KOPT-K1 (cell line): ENCODE results near the gene PTX4.
A peak's percentile ranks its signal among the peaks of the same experiment; 100 is the strongest.
"Not testable (repeated sequence)": the region's sequence is repeated elsewhere in the genome, so short reads cannot be mapped to it uniquely, and the experiment has no call there.

Source experiments
- H3K27ac ChIP-seq: fragments of 200-600 bp; sonication (generic); 2 replicates; pipeline ENCODE4 v1.5.1; 2016; ENCODE audit warnings: antibody characterized with exemption, mild to moderate bottlenecking, low read depth, low read length; ENCODE audit not compliant: poor library complexity, severe bottlenecking
- H3K36me3 ChIP-seq: fragments of 200-600 bp; sonication (generic); 2 replicates; pipeline ENCODE4 v1.5.1; 2017; ENCODE audit warnings: antibody characterized with exemption, mild to moderate bottlenecking, low read length, moderate library complexity; ENCODE audit not compliant: insufficient read depth
- H3K9me3 ChIP-seq: fragments of 200-600 bp; sonication (generic); 2 replicates; pipeline ENCODE4 v1.5.1; 2017; ENCODE audit warnings: antibody characterized with exemption, low read length, mild to moderate bottlenecking; ENCODE audit not compliant: insufficient read depth, poor library complexity, severe bottlenecking

The PTX4 gene

DNA sequence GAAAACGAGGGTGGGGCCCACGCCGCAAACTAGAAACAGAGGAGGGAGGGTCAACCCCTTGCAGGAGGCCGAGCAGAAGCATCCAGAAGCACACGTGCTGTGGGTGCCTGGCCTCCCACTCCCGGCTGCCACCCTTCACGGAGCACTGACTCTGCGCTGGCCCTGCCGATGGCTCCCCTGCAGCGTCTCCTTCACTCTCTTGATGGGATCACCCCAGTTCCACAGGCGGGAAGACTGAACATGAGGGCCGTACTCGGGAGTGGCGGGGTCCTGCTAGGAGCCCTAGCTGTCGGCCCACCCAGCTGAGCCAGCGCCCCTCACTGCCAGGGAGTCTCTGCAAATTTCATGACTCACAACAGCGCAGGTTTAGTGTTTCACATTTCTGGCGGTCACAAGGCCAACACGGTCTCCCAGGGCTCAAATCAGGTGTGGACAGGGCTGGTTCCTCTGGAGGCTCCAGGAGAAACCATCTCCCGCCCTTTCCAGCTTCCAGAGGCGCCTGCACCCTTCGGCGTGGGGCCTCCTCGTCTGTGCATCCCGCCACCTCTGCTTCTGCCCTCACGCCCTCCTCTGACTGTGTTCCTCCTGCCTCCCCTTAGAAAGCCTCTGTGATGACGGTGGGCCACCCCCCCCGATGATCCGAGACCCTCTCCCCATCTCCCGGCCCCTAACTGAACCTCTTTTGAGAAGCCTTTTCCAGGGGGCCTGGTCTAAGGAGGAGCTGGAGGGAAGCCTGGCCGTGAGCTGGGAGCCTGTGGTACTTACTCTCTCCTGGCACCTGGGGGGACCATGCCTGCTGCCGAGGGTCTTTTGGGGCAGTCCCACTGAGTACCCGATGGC, 2.0 kb downstream of the PTX4 start:
- Histone ChIP-seq H3K36me3 (no peaks in the 10 kb centered on the region), H3K9me3 (no peaks in the 10 kb centered on the region), H3K27ac (no peak overlapping the region)

DNA sequence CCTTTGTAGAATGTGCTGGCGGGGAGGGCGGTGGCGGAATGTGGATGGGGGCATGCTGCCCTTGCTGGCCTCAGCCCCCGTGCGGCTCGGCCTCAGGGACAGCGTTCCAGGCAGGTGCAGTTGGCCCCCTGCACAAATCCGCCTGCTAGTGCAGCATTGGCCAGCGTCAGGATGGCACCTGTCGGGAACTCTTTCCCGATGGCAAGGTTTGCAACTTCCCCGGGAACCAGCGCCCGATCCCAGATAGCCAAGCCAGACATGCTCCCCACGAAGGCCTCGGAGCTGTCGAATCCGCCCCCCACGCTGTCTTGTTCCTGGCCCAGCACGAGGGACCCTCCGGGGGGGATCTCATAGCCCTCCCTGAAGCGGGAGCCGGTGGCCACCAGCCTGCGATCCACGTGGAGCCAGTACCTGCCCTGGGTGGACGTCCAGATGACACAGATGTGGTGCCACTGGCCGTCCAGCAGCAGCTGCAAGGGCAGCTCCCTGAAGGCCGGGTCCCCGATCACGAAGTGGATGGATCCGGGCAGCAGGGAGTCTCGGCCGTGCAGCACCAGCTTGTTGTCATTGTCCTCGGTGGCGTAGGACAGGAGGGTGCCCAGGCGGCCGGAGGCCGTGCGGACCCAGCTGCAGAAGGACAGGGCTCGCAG, 2.8 kb downstream of the PTX4 start:
- Histone ChIP-seq H3K27ac (no peak overlapping the region), H3K36me3 (no peaks in the 10 kb centered on the region), H3K9me3 (no peaks in the 10 kb centered on the region)

DNA sequence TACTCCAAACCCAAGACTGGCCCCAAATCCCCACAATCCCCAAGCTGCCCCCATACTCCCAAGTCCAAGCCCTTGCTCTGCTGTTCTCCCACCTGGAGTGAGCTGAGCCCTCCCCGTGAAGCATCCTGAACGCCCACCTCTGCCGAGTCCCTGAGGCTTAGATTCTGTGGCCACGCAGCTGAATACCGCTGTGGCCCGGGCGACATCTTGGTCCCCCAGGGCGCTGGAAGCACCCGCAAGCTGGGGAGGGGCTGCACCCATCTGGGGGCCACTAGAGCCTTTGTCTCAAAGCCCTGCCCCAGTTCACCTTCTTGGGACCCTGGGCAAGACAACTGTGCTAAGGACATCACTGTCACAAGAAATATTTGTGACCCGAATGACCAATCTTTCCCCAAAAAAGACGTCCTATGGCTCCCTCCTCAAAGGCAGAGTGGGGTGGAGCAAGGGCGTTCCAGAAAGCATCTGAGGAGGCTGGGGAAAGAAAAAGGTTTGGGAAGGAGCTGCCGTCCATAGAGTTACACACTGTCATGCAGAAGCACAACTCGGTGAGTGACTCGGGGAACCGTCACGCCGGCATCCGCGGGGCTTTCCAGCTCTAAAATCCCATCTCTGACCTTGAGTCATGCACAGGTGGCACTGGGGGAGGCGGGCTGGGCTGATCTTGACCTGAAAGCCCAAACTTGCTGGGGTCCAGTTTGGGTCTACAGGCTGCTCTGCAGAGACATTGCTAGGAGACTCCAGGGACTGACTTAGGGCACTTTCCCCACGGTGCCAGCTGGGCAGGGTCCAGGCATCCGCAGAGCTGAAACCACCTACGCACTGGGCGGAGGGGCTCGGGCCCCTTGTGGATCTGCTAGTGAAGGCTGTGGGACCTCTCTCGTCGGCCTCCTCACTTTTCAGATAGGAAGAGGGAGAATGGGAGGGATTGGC, 6.6 kb downstream of the PTX4 start:
- no peaks in the 10 kb centered on the region for H3K36me3 ChIP-seq
- H3K9me3 ChIP-seq = no peaks in the 10 kb centered on the region
- H3K27ac ChIP-seq = no peak overlapping the region

DNA sequence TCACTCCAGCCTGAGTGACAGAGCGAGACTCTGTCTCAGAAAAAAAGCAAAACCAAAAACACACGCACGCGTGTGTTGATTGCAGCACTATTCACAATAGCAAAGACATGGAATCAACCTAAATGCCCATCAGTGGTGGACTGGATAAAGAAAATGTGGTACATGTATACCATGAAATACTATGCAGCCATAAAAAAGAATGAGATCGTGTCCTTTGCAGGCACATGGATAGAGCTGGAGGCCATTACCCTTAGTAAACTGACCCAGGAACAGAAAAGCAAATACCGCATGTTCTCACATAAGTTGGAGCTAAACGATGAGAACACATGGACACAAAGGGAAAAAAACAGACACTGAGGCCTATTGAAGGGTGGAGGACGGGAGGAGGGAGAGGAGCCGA, 9.8 kb downstream of the PTX4 start:
- H3K9me3 ChIP-seq, H3K27ac ChIP-seq, H3K36me3 ChIP-seq: not testable (repeated sequence)

DNA sequence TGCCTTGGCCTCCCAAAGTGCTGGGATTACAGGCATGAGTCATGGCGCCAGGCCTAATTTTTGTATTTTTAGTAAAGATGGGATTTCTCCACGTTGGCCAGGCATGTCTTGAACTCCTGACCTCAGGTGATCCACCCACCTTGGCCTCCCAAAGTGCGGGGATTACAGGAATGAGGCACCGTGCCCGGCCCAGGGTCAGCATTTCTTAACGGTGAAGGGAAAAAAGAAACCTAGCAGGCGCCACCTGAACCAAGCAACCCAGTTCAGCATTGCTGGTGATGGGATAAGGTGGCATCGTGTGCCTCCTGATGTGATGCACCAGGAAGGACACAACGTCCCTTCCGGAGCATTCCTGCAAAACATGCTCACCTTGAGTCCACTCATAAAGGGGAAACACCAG, 11.7 kb downstream of the PTX4 start:
- Histone ChIP-seq H3K27ac (no peak overlapping the region), H3K9me3 (no peaks in the 10 kb centered on the region)

DNA sequence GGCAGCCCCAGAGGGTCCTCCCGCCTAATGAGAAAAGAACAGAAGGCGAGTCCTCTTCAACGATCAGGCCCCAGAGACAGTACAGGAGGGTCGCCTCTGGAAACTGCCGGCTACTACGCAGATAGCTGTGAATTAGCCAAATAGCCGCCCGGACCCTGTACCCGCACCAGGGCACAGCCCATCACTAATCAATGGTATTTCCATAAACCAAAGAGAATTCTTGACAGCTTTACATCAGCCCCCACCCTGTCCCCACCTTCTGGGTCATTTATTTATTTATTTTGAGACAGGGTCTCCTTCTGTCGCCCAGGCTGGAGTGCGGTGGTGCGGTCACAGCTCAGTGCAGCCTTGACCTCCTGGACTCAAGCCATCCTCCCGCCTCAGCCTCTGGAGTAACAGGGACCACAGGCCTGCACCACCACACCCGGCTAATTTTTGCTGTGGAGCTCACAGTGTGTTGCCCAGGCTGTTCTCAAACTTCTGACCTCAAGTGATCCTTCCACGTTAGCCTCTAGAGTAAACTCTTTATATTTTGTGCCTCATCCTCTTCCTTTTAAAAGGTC, 13.1 kb downstream of the PTX4 start:
- Histone ChIP-seq H3K27ac (peak overlapping the region; percentile 92), H3K9me3 (no peaks in the 10 kb centered on the region)

More for the DNA sequence above, 11.7 kb downstream of the PTX4 start:
- no peaks in the 10 kb centered on the region for H3K36me3 ChIP-seq

DNA sequence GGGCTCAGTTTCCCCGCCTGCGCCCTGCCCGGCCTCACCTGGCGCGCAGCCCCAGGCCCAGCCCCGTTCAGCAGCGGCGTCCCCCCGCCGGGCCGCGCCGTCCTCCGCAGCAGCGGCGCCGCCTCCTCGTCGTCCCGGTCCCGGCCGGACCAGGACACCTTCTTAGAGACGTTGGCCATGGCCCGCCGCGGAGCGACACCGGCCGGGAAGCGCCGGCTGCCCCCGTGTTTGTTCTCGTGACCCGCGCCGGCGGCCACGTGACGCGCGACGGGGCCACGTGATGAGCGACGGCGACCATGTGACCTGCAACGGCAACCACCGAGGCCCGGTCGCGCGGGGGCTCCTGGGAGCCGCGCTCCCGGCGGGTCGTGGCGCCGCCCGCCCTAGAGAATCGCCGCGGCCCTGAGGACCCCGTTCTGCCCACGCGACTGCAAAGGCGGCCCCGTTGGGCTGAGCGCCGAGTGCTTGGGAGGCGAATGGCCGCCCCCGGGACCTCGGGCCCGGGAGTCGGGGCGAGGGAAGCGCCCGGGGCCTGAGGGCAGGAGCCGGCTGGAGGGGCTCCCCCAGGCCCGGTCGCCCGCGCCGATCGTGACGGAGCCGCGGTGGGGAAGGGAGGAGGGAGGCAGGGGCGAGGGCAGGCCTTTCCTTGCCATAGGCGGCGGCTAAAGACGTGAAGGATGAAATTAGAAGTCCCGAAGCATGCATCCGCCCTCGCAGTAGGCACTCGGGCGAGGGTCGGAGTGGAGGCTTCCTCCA, 13.8 kb downstream of the PTX4 start, which contains the start of gene CLCN7:
Gene CLCN7 (minus strand): TSS at position 233 of the 756 bp plus-strand sequence. CDS start 54 bp downstream, at position 179.
- H3K9me3 ChIP-seq = no peaks in the 10 kb centered on the region
- H3K36me3 ChIP-seq = no peaks in the 10 kb centered on the region
- H3K27ac ChIP-seq = peak within 1 kb of the TSS; percentile 92

More for the DNA sequence above, 13.1 kb downstream of the PTX4 start:
- no peaks in the 10 kb centered on the region for H3K36me3 ChIP-seq

DNA sequence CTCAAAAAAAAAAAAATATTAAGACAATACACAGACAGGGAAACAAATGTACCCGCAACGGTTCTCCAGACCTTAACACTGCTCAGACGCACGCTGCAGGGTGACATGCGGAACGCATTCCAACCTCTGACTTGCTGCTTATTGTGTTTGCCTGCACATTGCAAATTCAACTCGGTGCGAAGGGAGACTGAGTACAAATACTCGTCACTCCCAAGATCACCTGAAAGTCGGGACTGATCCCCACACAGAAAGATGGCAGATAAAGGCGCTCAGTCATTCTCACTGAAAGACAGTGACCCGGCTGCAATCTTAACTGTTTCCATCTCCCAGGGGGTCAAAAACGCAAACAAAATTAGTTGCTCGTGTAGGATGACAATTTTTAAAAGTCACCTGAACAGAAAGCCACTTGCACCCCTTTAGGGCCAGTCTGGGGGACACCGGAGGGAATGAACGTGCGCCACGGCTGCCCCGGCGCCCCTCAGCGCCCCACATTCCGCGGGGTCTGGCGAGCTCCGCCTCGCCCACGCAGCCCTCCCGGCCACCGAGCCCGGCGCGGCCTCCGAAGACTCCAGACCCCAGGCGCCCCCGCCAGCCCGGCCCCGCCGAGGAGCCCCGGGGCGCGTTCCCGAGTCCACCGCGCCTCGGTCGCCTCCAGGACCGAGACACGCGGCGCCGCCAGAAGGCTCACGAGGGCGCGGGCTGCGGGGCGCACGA, 14.5 kb downstream of the PTX4 start:
- Histone ChIP-seq H3K36me3 (no peaks in the 10 kb centered on the region), H3K27ac (peak overlapping the region; percentile 92), H3K9me3 (no peaks in the 10 kb centered on the region)

DNA sequence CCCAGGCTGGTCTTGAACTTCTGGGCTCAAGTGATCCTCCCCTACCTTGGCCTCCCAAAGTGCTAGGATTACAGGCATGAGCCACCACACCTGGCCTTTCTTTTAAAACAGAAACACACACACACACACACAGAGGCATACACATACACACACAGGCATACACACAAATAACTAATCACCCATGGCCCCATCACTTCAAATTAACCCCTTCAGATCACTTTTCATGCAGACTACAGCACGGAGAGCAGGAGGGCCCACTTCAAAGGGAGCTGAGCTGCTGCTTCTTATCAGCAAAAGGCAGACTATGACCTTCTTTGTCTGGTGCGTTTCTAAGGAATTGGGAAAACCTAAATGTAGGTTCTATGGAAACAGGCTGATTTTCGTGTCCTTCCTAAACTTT, 15.8 kb downstream of the PTX4 start:
- Histone ChIP-seq H3K27ac (no peak overlapping the region), H3K36me3 (no peaks in the 10 kb centered on the region), H3K9me3 (no peaks in the 10 kb centered on the region)

DNA sequence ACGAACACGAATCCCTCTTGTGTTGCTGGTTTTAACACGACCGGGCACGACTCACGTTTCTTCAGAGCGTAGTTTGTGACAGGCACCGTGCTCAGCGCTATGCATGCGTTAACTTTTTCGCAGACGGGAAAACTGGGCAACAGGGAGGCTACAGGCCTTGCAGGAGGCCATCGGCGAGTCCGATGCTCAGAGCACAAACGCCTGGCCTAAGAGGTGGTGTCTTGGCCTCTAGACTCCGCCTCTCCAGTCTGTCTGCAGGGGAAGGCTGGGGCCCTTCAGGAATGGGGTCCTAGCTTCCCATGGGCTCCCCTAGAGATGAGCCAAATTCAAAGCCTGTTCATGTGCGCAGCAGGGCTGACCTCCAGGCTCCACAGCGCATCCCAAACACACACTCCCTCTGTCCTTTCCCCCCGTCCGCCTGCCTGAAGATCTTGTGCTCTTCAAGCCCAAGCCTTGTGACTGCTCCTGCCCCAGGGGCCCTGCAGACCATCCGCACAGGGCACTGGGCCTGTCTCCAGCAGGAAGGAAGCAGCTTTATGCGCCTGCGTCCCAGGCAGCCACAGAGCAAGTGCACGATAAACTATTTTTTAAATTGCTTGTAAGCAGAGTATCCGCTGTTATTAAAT, 17.1 kb downstream of the PTX4 start:
- Histone ChIP-seq H3K36me3 (no peaks in the 10 kb centered on the region), H3K9me3 (no peaks in the 10 kb centered on the region), H3K27ac (no peak overlapping the region)

DNA sequence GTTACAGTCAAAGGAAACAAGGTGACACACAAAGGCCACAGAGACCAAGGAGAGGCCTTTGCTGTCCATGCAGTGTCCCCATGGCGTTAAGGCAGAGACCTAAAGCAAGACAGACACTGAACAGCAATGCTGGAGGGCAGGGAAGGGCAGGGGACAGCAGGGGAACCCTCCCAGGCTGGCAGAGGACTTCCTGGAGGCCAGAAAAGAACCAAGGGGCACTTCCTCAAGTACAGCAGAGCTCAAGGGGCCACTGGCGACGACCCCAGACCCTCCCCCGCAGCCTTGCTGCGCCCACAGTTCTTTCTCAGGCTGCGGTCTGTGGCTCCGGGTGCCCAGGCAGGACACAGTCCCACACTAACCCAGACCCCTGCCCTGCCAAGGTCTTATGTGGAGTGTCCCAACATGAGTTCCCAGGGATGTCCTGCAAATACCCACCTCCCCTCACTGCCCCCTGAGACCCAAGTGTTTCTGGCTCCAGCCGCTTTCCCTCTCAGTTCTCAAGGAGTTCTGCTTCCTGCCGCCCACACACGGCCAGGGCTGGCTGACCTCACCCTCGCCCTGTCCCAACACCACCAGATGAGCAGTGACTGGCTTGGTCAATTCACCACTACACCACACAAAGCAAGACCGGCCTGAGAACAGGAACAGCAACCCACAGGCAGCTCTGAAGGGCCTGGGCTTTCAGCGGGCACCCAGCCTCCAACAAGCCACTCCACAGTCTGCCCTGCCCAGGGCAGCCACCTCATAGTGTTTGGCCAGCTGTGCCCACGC, 18.1 kb downstream of the PTX4 start:
- Histone ChIP-seq H3K27ac (no peak overlapping the region), H3K9me3 (no peaks in the 10 kb centered on the region), H3K36me3 (no peaks in the 10 kb centered on the region)

DNA sequence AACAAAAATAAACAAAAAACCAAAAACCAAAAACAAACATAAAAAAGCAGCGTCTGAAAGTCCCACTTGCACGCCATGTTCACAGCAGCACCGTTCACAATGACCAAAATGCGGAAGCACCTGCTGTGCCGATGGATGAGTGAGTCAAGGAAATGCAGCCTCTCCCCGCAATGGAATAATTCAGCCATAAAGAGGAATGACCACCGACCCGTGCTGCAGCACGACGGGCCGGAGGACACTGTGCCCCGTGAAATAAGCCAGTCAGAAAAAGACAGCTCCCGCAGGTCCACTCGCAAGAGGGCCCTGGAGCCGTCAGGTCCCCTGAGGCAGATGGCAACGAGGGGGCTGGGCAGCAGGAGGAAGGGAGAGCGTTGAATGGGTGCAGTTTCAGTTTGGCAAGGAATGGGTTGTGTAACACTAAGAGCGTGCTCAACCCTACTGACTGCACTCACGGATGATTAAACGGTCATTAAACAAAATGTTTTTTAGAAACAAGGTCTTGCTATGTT, 19.0 kb downstream of the PTX4 start:
- Histone ChIP-seq H3K27ac (no peak overlapping the region), H3K9me3 (no peaks in the 10 kb centered on the region), H3K36me3 (no peaks in the 10 kb centered on the region)

DNA sequence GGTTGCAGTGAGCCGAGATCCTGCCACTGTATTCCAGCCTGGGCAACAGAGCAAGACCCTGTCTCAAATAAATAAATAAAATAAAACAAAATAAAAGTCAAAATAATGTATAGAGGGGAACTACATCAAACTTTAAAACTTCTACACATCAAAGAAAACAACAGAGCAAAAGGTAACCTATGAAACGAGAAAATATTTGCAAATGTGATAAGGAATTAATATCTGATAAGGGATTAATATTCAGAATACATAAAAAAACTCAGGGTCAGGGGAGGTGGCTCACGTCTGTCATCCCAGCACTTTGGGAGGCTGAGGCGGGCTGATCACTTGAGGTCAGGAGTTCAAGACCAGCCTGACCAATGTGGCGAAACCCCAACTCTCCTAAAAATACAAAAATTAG, 19.6 kb downstream of the PTX4 start:
- H3K9me3 ChIP-seq, H3K27ac ChIP-seq, H3K36me3 ChIP-seq: not testable (repeated sequence)
